ENCODE results near the gene COG4.
"Not testable (repeated sequence)": the region's sequence is repeated elsewhere in the genome, so short reads cannot be mapped to it uniquely, and the experiment has no call there.

DNA sequence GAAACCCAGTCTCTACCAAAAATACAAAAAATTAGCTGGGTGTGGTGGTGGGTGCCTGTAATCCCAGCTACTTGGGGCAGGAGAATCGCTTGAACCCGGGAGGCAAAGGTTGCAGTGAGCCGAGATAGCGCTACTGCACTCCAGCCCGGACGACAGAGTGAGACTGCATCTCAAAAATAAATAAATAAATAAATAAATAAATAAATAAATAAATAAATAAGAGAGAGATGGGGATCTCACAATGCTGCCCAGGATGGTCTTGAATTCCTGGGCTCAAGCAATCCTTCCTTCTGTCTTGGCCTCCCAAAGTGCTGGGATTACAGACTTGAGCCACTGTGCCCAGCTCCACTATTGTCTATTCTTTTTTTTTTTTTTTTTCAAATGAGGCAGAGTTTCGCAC is 6.6 kb upstream of the COG4 start:
- TF ChIP-seq, protein P1, sequence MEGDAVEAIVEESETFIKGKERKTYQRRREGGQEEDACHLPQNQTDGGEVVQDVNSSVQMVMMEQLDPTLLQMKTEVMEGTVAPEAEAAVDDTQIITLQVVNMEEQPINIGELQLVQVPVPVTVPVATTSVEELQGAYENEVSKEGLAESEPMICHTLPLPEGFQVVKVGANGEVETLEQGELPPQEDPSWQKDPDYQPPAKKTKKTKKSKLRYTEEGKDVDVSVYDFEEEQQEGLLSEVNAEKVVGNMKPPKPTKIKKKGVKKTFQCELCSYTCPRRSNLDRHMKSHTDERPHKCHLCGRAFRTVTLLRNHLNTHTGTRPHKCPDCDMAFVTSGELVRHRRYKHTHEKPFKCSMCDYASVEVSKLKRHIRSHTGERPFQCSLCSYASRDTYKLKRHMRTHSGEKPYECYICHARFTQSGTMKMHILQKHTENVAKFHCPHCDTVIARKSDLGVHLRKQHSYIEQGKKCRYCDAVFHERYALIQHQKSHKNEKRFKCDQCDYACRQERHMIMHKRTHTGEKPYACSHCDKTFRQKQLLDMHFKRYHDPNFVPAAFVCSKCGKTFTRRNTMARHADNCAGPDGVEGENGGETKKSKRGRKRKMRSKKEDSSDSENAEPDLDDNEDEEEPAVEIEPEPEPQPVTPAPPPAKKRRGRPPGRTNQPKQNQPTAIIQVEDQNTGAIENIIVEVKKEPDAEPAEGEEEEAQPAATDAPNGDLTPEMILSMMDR (IDR thresholded peaks at IDR 0.05; ENCODE audit: low read depth, low read length), result not testable (repeated sequence)
- TF ChIP-seq EZH2phosphoT487 (IDR thresholded peaks at IDR 0.05; ENCODE audit: low read depth), result not testable (repeated sequence)
